HG03095 (cell line): Measurements from ENCODE around the gene PDGFRA.

Source experiments
- ATAC-seq: cut with Tn5 transposase; IDR thresholded peaks from one replicate; pipeline ENCODE4 v1.9.1; 2021; ENCODE audit warnings: moderate library complexity; ENCODE audit not compliant: unreplicated experiment

PDGFRA gene

GRCh38 chr4:54255881-54256280 lies 26.8 kb downstream of the PDGFRA start:
- ATAC-seq = no peak

GRCh38 chr4:54256491-54257486 lies 27.7 kb downstream of the PDGFRA start:
- ATAC-seq = no peak

GRCh38 chr4:54265366-54265765 lies 36.3 kb downstream of the PDGFRA start:
- ATAC-seq = no peak

- no peak for ATAC-seq
Observed at GRCh38 chr4:54268151-54268550, 39.1 kb downstream of the PDGFRA start.

- no peak for ATAC-seq
Observed at GRCh38 chr4:54271464-54271863, 42.4 kb downstream of the PDGFRA start.

- ATAC-seq = no peak
Observed at GRCh38 chr4:54272051-54272450, 43.0 kb downstream of the PDGFRA start.

- no peak for ATAC-seq
Observed at GRCh38 chr4:54274264-54274663, 45.2 kb downstream of the PDGFRA start.

GRCh38 chr4:54274795-54275665 lies 45.9 kb downstream of the PDGFRA start:
- no peak for ATAC-seq

- ATAC-seq = peak; percentile 12
Observed at GRCh38 chr4:54276641-54277430, 47.7 kb downstream of the PDGFRA start.

- peak; percentile 58 for ATAC-seq
Observed at GRCh38 chr4:54277691-54278090, 48.6 kb downstream of the PDGFRA start.

GRCh38 chr4:54278216-54278615 lies 49.1 kb downstream of the PDGFRA start:
- ATAC-seq = no peak

- no peak for ATAC-seq
Observed at GRCh38 chr4:54281054-54281766, 52.1 kb downstream of the PDGFRA start.

- ATAC-seq = no peak
Observed at GRCh38 chr4:54282837-54283236, 53.7 kb downstream of the PDGFRA start.

- no peak for ATAC-seq
Observed at GRCh38 chr4:54289316-54289715, 60.2 kb downstream of the PDGFRA start.

GRCh38 chr4:54290980-54291379 lies 61.9 kb downstream of the PDGFRA start:
- ATAC-seq = no peak

GRCh38 chr4:54296548-54297203 lies 67.6 kb downstream of the PDGFRA start:
- no peak for ATAC-seq

- ATAC-seq = no peak
Observed at GRCh38 chr4:54308110-54308509, 79.0 kb downstream of the PDGFRA start.

- peak; percentile 98 for ATAC-seq
Observed at GRCh38 chr4:54315561-54316538, 86.8 kb downstream of the PDGFRA start.
